HG03064 (cell line): Measurements from ENCODE around the gene TAGLN.
A peak's percentile ranks its signal among the peaks of the same experiment; 100 is the strongest.

Source experiments
- ATAC-seq: cut with Tn5 transposase; IDR thresholded peaks from one replicate; pipeline ENCODE4 v1.9.1; 2021; ENCODE audit warnings: low read depth; ENCODE audit not compliant: unreplicated experiment

TAGLN gene

DNA sequence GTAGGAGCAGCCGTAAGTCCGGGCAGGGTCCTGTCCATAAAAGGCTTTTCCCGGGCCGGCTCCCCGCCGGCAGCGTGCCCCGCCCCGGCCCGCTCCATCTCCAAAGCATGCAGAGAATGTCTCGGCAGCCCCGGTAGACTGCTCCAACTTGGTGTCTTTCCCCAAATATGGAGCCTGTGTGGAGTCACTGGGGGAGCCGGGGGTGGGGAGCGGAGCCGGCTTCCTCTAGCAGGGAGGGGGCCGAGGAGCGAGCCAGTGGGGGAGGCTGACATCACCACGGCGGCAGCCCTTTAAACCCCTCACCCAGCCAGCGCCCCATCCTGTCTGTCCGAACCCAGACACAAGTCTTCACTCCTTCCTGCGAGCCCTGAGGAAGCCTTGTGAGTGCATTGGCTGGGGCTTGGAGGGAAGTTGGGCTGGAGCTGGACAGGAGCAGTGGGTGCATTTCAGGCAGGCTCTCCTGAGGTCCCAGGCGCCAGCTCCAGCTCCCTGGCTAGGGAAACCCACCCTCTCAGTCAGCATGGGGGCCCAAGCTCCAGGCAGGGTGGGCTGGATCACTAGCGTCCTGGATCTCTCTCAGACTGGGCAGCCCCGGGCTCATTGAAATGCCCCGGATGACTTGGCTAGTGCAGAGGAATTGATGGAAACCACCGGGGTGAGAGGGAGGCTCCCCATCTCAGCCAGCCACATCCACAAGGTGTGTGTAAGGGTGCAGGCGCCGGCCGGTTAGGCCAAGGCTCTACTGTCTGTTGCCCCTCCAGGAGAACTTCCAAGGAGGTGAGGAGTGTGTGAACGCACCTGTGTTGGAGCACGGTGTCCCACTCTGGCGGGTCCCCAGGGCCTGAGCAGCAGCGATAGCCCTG lies at the start of gene TAGLN:
Gene TAGLN, plus strand, starts transcription at position 318 of the 863 bp plus-strand sequence. CDS start 3,644 bp downstream, outside the sequence.
- ATAC-seq, result no peak

DNA sequence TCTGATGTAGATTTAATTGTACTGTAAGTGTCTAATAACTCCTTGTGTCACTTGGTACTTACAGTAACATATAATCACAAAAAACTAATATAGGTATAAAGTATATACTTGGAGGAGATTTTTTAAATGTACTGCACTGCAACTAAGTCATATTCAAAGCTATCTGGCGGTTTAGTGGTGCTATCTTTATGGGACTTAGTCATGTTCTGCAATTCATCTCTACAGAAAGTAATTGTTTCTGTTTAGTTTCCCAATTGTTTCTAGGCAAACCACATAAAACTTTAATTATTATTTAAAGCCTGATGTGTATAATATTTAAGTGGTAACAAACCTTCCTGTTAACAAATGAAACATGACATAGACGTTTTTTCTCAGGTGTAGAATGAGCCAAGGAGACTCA lies 47.1 kb upstream of the TAGLN start:
- no peak for ATAC-seq

DNA sequence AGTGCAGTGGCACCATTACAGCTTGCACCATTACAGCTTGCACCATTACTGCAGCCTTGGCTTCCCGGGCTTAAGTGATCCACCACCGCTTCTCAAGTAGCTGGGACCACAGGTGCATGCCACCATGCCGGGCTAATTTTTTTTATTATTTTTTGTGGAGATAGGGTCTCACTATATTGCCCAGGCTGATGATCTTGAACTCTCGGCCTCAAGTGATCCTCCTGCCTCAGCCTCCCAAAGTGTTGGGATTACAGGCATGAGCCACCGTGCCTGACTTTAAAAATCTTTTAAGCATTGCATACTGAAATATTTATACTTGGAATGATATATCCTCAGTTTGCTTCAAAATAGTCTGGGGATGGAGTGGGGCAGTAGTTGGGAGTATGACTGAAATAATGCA lies 44.7 kb upstream of the TAGLN start:
- no peak for ATAC-seq

DNA sequence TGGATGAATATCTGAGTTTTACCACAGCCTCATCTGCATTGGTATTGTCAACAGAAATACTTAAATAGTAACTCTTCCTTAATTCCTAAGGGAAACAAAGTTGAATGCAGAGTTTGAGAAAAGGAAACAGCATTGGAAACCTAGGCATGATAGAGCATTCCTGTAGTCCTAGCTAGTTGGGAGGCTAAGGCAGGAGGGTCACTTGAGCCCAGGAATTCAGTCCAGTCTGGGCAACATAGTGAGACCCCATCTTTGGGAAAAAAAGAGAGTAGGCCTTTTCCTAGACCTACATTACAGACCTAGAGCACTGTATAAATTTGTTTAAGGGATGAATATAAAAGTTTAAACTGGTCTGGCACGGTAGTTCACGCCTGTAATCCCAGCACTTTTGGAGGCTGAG lies 41.7 kb upstream of the TAGLN start:
- no peak for ATAC-seq

DNA sequence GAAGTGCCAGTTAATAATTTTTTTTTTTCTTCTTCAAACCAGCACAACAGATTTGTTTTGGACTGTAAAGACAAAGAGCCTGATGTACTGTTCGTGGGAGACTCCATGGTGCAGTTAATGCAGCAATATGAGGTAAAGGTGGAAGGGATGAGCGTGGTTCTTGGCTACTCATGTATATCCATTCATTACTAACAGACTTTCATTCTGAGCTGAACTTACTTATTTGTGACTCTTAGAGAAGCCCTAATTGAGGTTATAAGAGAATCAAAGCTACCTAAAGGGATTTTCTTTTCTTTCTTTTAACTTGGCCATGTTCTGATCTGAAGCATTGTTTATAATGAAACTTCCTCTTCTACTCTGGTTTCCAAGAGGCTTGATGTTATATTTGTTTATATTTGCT lies 39.3 kb upstream of the TAGLN start:
- ATAC-seq, result no peak

DNA sequence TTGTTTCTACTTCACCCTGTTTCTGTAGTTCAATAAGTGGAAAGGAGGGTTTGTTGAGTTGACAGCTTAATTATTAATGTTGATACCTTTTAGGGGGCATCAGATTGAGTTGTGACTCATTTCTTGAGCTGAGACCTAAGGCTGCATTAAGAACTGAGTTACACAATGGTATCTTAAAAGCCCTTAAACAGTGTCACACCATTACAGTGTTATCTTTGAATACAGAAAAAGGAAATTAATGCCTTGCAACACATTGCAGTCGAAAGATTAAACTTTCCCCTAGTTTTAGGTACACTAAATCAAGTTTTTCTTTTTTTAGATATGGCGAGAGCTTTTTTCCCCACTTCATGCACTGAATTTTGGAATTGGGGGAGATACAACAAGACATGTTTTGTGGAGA lies 38.3 kb upstream of the TAGLN start:
- no peak for ATAC-seq

DNA sequence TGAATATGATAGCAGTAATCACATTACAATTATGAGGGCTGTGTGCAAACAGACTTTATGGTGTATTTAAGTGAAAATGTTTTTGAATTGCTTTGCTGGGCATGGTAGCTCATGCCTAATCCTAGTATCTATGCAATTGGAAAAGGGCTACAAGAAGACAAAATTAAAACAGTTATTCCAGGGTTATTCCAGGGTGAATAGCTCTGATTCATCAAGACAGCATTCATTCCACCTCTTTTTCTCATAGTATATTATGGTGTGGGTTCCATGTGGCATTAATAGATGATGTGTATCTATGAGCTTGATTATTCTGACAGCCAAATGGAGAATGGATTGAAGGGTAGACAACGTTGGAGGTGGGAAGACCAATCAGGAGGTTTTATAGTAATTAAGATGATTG lies 32.7 kb upstream of the TAGLN start:
- ATAC-seq, result no peak

DNA sequence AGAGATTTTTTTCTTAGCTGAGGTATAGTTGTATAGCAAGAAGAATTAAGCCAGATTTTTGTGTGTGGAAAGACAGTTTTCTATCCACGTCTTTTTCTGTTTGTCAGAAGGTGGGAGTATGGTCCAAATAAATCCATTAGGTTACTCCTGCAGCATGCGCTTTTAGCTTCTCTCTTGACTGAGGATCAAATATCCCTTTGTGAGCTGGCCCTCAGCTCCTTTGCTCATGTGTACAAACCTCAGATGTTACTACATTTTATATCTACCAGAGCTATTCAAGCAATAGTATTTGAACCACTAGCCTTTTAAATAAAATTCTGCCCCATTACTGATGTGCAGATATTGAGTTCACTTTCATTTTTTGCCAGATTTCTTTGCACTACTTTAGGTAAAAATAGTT lies 29.4 kb upstream of the TAGLN start:
- no peak for ATAC-seq

DNA sequence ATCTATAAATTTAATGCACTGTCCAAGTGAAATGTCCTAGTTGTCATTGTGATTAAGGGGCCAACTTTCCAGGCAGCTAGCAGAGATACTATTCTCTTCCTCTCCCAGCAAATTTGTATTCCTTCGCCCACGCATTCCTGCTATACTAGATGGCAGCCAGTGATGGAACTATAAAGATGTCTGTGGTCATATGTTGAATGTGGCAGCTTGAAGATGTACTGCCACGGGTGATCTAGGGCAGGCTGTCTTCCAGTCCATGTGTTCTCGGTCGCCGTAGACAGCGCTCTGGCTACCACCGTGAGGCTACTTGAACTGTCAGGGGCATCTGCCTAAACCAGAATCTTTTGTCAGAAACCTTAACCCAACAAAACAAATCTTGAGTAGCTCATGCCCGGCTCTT lies 29.0 kb upstream of the TAGLN start:
- no peak for ATAC-seq

DNA sequence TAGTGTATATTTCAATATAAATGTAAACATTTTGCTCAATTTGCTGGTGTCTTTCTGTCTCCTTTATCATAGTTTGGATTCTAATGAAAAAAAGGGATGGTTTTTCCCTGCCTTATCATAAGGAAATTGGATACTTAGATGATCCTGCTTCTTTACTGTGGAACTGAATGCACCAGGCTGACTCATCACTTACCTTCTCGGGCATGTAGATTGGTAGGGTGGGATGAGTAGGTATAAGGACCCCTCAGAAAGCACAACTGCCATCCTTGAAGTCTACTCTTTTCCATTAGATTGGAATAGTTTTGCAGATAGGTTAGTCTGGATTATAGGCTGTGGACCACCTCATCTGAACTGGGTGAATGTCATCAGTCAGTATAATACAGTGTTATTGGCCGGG lies 28.2 kb upstream of the TAGLN start:
- no peak for ATAC-seq

DNA sequence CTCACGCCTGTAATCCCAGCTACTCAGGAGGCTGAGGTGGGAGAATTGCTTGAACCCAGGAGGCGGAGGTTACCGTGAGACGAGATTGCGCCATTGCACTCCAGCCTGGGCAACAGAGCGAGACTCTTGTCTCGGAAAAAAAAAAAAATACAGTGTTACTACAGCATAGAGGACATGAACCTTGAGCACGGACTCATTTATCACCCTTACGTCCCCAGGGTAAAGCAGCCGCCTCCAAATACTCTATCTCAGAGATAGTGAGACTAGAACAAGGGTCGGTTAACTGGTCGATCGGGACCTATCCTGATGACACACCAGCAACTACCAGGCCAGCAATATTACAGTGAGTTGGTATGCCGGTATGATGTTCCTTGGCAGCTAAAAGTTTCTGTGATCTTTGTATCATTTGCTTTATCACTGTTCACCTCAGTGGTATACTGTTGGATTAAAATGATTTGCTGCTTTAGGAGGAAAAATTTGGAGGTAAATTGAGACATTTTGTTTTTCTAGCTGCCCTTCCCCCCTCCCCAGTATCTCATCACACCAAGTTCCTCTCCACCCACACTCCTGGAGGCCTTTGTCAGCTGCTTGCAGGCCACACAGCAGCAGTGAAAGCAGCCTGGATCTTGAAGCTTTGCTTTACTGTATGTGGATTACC lies 27.6 kb upstream of the TAGLN start:
- ATAC-seq, result no peak

DNA sequence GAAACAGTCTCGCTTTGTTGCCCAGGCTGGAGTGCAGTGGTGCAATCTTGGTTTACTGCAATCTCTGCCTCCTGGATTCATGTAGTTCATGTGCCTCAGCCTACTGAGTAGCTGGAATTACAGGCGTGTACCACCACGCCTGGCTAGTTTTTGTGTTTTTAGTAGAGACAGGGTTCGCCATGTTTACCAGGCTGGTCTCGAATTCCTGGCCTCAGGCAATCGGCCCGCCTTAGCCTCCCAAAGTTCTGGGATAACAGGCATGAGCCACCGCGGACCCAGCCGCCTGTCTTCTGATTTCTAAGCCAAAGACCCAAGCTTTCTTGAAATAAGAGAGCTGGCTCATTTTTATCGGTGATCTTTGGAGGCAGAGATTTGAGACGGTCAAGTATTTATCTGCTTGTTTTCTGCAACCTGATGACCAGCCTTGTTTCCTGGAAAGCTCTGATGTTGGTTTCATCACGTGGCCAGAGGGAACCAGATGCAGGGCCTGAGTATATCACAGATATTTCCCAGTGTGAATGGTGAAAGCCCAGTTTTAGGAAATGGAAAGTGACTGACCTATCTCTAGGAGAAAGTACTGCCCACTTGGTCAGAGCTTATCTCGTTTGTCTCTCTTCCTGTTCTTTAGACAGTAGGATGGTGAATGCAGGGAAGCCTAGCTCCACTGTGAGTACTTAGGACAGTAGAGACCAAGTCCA lies 26.3 kb upstream of the TAGLN start:
- ATAC-seq, result no peak

DNA sequence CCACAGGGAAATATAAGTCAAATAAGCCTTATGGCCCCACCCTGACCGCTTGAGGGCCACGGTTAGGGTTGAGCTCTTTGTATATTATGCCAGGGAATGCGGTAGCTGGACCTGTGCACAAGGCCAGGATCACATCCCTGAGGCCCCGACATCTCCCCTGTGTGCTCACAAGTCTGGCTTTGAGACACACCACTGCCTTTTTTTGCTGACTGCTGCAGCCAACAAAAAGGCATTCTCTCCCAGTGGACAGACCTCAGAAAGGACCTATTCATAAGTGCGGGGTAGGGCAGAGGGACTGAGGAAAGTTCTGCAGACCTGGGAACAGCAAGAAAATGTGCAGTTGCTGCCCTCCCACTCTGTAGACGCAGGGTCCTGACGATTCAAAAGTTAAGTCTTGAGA lies 24.1 kb upstream of the TAGLN start:
- no peak for ATAC-seq

DNA sequence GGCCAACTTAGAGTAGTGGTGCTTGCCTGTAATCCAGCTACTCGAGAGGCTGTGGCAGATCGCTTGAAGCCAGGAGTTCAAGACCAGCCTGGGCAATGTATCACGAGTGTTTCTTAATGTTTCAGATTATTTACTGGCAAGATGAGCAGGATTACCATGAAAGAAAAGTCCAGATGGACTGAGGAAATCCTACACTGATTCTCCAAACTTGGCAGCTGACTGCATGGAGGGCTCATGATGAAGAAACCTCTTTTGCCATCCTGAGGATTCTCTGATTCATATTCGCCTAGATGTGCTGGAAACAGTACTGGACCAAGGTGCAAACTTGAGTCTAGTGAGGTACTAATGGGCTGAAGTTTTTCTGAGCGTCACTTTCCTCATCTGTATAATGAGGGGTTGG lies 23.4 kb upstream of the TAGLN start:
- ATAC-seq, result no peak

DNA sequence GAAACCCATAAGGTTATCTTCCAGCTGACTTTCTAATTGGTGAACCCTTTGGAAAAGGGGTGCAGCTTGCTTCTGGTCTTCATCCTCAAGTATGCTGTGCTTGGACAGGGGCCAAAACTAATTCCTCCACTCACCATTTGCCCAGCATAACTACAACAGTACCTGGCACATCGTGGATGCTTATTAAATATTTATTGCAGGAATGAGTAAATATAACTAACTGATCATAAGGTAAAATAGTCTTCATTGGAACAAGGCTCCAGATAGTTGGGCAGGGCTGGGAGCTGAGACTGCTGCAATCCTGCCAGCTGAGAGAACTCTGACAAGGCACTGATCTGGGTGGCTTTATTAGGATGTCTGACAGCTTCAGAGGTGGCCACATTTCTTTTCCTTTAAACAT lies 23.0 kb upstream of the TAGLN start:
- no peak for ATAC-seq

DNA sequence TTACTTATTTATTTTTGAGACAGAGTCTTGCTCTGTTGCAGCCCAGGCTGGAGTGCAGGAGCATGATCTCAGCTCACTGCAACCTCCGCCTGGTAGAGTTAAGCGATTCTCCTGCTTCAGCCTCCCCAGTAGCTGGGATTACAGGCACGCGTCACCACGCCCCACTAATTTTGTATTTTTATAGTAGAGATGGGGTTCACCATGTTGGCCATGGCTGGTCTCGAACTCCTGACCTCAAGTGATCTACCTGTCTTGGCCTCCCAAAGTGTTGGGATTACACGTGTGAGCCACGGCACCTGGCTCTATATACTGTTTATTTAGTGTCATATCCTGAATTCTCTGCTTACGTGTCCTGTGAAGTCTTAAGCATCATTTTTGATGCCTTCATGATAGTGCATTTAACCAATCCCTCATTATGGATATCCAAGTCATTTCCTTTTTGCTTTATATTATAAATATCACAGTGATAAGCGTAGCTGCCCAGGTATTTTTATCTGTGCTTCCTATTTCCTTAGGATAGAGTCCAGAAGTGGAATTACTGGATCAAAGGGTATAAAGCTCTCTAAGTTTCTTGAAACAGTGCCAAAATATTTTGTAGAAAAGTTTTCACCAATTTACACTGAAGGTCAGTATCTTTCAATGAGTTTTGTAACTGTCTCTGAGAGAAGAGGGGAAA lies 21.5 kb upstream of the TAGLN start:
- no peak for ATAC-seq

DNA sequence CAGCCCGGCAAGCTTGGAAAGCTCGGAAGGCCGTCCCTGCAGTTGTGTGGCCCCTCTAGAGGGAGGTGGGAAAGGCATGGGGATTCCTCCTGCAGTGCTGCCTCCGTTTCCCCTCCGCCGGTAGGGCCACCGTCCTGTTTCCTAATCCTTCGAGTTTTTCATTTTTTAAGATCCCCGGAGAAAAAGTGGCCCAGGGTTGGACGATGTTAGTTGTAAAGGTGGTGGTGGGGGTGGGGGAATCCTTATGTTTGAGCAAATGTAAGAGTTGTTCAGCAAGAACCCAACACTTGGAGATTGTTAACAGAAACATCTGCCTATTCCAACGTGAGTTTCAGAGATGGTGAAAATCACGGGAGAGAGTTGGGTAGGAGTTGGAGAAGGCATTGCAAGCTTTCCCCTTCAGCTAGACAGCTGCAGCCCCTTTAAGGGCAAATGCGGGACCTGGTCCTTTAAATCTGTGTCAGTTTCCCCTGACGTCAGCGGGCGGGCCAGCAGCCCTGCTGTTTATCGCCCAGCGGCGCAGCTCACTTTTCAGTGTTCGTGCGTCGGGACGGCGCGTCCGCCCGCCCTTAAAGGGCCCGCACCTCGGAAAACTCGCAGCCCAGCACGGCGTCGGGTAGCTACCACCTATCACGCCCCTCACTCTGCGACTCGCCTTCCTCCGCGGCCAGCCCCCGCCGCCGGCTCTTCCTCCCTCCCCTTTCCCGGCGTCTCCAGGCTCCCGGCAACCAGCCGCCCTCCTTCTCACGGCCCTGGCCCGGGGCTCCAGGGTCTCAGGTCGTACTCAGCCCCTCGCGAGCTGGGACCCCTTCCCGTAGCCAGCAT lies 20.7 kb upstream of the TAGLN start, which contains the start of gene SIDT2:
Gene SIDT2, plus strand, starts transcription at position 534 of the 825 bp plus-strand sequence. CDS start 521 bp downstream, outside the sequence.
- ATAC-seq, result peak; percentile 83

DNA sequence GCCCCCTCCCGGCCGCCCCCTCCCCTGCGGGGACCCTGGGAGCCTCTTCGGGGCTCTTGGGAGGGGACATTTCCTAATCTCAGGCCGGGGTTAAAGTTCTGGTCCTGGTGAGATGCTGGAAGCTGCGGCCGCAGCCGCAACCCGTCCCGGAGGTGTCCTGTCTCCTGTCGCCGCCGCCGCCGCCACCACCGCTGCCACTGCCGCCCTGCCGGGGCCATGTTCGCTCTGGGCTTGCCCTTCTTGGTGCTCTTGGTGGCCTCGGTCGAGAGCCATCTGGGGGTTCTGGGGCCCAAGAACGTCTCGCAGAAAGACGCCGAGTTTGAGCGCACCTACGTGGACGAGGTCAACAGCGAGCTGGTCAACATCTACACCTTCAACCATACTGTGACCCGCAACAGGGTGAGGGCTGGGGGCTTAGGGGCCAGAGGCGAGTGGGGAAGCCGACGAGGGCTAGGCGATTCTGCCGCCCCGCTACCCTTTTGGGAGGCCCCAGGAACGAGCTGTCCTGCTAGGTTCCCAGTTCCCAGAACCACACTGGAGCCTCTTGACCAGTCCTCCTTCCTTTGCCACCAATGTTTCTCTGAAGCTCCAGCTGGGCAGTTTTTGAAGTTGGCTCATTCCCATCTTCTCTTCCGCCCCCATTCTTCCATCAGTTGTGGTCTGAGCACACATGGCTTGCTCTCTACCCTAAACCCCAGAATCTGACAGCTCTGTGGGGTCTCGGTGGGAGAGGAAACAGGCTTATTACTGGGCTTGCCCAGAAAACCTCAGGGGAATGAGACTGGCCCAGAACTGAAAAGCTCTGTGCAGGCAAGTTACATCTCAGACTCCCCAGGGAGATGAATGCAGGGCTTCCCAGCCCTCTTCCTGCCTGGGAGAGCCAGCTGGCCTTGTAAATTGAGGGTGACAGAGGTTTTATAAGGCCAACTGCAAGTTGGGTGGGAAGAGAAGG lies 19.8 kb upstream of the TAGLN start:
- ATAC-seq, result peak; percentile 27

DNA sequence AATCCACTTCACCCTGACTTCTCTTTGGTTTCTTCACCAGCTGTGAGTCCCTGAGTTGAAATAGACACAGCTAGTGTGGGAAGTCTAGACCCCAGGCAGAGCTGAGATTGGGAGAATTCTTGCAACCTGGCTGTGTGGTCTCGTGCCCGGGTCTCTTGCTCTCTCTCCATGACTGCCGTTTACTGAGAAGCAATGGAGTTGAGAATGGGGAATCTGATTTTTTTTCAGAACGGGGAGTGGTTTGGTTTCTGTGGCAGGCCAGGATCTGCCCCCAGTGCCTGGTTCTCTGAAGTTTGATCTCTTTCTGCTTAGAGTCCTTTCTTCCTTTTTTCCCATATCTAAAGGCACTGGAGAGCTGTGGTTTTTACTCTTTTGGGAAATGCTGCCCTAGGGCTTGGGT lies 19.1 kb upstream of the TAGLN start:
- no peak for ATAC-seq
